Suppressor macrophage treated with lipopolysaccharide for 1 hour (primary cell): ENCODE data around the gene PTTG1.

Experiments used
- DNase-seq, 3 donors: peaks; one replicate each; pipeline ENCODE4 v3.0.0-alpha.2; 2020 to 2022

PTTG1 gene

DNA sequence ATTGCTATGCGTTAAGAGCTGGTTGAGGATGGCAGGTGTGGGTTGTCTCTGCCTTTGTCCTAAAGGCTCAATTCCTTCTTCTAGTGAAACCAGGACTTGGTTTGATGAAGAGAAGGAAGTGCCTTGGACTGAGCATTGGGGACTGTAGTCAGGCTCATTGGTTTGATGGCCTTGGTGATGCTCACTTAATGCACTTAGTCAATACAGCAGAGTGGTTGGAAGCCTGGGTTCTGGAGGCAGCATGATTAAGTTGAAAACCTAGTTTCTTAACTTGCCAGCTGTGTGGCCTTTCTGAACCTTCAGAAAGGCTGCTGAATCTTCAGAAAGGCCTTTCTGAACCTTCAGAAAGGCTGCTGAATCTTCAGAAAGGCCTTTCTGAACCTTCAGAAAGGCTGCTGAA lies 52.4 kb downstream of the PTTG1 start:
- DNase-seq, result peak in 2 of 3 donors; percentile 10 to 33

DNA sequence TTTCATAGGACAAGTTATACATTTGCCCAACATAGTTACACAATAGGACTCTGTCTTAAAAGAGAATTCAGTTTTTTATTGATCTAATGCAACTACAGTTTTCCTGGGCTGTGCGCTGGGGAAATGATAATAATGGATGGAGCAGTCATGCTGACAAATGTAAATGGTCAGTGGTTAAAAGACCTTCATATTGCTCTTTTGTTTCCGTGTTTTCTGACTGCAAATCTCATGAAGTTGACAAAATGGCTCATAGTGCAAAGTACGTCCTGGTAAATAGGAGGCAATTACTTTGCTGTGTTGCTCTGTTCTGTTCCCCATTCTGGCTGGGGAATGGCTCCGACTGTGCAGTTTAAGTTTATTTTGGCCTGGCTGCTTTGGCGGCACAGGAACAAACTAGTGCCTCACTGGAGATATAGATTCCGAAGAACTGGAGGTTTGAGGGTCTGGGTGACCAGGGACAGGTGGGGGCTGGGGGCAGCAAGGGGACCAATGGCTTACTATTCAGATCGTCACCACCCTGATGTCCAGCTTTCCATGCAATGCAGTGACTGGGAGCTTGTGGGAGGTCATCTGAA lies 54.3 kb downstream of the PTTG1 start:
- DNase-seq, result peak in 2 of 3 donors; percentile 15 to 27

DNA sequence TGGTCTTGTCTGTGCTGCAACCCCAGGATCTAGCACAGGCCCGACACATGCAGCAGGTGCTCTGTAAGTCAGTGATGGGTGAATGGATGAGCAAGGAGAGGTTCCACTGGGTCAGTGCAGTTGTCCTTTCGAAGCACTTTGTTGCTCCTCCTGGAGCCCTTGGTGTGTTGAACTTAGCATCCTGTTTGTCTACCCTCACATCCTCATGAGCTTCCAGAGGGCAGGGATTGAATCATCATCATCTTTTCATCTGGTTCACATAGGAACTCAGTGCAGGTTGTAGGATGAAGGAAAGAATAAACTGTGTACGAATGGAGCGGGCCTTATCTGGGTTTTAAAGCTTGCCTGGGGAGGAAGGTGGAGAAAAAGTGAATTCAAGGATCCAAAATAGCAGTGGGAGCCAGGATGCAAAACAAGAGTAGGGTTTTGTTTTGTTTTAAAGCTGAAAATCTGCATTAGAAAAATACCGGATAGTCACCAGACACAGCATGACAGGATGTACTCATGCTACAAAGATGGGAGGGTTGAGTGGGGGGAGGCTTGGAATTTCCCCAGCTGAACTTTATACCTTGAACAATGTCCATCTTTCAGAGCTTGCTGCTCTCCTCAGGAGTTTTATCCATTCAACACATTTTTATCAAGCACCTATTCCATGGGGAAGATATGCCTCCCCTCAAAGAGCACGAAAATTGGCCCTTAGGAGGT lies 55.8 kb downstream of the PTTG1 start:
- DNase-seq, result peak in 2 of 3 donors; percentile 21 to 28

DNA sequence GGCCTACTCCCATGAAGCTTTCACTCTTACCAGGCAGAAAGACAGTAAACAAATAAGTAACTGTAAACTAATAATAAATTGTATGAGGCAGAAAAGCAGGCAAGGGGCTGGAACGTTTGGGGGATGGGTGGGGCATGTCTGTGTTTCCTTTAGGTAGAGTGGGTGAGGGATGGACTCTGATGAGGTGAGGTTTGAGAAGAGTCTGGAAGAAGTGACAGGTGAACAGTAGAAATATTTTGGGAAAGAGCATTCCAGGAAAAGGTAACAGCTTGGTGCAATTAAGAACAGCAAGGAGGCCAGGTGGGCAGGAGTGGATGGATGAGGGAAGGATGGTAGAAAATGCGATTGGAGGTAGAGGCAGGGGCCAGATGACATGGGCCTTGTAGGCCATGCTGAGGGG lies 56.5 kb downstream of the PTTG1 start:
- DNase-seq, result peak in 2 of 3 donors; percentile 11 to 34
